Spleen (tissue), 7 donors: ENCODE results near the gene LRRC58.

ENCODE experiments used
- POLR2A ChIP-seq, 3 donors: fragments of 450-650 bp; IDR thresholded peaks; one replicate each; pipeline ENCODE4 v1.5.1; 2017; ENCODE audit warnings: antibody characterized with exemption in 3 of 3, mild to moderate bottlenecking in 1 of 3
- POLR2AphosphoS5 ChIP-seq, 3 donors: sonication (generic); formaldehyde crosslinking; IDR thresholded peaks; one replicate each; pipeline ENCODE4 v1.5.1; 2017; ENCODE audit warnings: antibody characterized with exemption in 3 of 3
- TF ChIP-seq, protein P1 (sequence below), 11 experiments: fragments of 200-600 bp in 7 of 11; fragments of 450-650 bp in 4 of 11; sonication (generic) in 4 of 11; IDR thresholded peaks in 8 of 11; conservative IDR thresholded peaks in 3 of 11; 1 replicate in 7 of 11; 2 replicates in 4 of 11; pipeline versions ENCODE4 v1.4.0 to v1.8.0; 2016 to 2021; ENCODE audit warnings: antibody characterized with exemption in 11 of 11, inconsistent platforms in 4 of 11, mild to moderate bottlenecking in 1 of 11
- donor health status: DM: no; HTN: no; CAD: no; lungs with moderate emphysema.
- donor health status: DM: no; HTN: no; CAD: no.
- donor health status: DM: no; HTN: no; CAD: no.

GRCh38 chr3:120393761-120394160 lies 44.6 kb upstream of the LRRC58 start:
- TF ChIP-seq, protein P1, sequence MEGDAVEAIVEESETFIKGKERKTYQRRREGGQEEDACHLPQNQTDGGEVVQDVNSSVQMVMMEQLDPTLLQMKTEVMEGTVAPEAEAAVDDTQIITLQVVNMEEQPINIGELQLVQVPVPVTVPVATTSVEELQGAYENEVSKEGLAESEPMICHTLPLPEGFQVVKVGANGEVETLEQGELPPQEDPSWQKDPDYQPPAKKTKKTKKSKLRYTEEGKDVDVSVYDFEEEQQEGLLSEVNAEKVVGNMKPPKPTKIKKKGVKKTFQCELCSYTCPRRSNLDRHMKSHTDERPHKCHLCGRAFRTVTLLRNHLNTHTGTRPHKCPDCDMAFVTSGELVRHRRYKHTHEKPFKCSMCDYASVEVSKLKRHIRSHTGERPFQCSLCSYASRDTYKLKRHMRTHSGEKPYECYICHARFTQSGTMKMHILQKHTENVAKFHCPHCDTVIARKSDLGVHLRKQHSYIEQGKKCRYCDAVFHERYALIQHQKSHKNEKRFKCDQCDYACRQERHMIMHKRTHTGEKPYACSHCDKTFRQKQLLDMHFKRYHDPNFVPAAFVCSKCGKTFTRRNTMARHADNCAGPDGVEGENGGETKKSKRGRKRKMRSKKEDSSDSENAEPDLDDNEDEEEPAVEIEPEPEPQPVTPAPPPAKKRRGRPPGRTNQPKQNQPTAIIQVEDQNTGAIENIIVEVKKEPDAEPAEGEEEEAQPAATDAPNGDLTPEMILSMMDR (IDR thresholded peaks at IDR 0.05 in 8 of 11, conservative IDR thresholded peaks at IDR 0.05 in 3 of 11) = no peak
- no peak for TF ChIP-seq POLR2AphosphoS5 (IDR thresholded peaks at IDR 0.05)
- TF ChIP-seq POLR2A (IDR thresholded peaks at IDR 0.05) = no peak
